ENCODE data around the gene SCYL3.

Gene SCYL3

GRCh38 chr1:169914531-169914930, 20.8 kb upstream of the SCYL3 start:
- H3K4me3 Mint-ChIP-seq, result no peak overlapping the region
- H3K4me1 Mint-ChIP-seq, result no peaks in the 10 kb centered on the region
- ATAC-seq, result no peak
- no peak overlapping the region for H3K27ac Mint-ChIP-seq
- no peaks in the 10 kb centered on the region for H3K27me3 Mint-ChIP-seq
- H3K9me3 Mint-ChIP-seq, result no peaks in the 10 kb centered on the region
- H3K36me3 Mint-ChIP-seq, result peaks cover 22% of the 10 kb centered on the region

GRCh38 chr1:169909499-169909898, 15.8 kb upstream of the SCYL3 start:
- Mint-ChIP-seq H3K27ac (no peak overlapping the region), H3K4me3 (no peak overlapping the region), H3K36me3 (no peaks in the 10 kb centered on the region), H3K4me1 (peaks cover 5% of the 10 kb centered on the region), H3K27me3 (peaks cover 10% of the 10 kb centered on the region), H3K9me3 (no peaks in the 10 kb centered on the region)
- no peak for ATAC-seq

- H3K4me3 Mint-ChIP-seq, result no peak overlapping the region
- H3K27me3 Mint-ChIP-seq, result peaks cover 30% of the 10 kb centered on the region
- no peak for ATAC-seq
- no peaks in the 10 kb centered on the region for H3K36me3 Mint-ChIP-seq
- H3K9me3 Mint-ChIP-seq, result no peaks in the 10 kb centered on the region
- peaks cover 5% of the 10 kb centered on the region for H3K4me1 Mint-ChIP-seq
- no peak overlapping the region for H3K27ac Mint-ChIP-seq
Observed at GRCh38 chr1:169906938-169907337, 13.2 kb upstream of the SCYL3 start.

GRCh38 chr1:169904834-169905233, 11.1 kb upstream of the SCYL3 start:
- H3K27me3 Mint-ChIP-seq, result peaks cover 31% of the 10 kb centered on the region
- no peaks in the 10 kb centered on the region for H3K9me3 Mint-ChIP-seq
- no peak overlapping the region for H3K4me3 Mint-ChIP-seq
- no peaks in the 10 kb centered on the region for H3K36me3 Mint-ChIP-seq
- ATAC-seq, result no peak
- H3K4me1 Mint-ChIP-seq, result peaks cover 5% of the 10 kb centered on the region
- H3K27ac Mint-ChIP-seq, result no peak overlapping the region

GRCh38 chr1:169902751-169903150, 9.1 kb upstream of the SCYL3 start:
- Mint-ChIP-seq H3K4me3 (no peak overlapping the region), H3K4me1 (no peaks in the 10 kb centered on the region), H3K36me3 (no peaks in the 10 kb centered on the region), H3K27ac (no peak overlapping the region), H3K27me3 (peaks cover 31% of the 10 kb centered on the region), H3K9me3 (no peaks in the 10 kb centered on the region)
- ATAC-seq, result no peak

GRCh38 chr1:169901115-169901514, 7.4 kb upstream of the SCYL3 start:
- ATAC-seq, result no peak
- Mint-ChIP-seq H3K27ac (no peak overlapping the region), H3K36me3 (no peaks in the 10 kb centered on the region), H3K27me3 (peaks cover 31% of the 10 kb centered on the region), H3K9me3 (no peaks in the 10 kb centered on the region), H3K4me3 (no peak overlapping the region), H3K4me1 (no peaks in the 10 kb centered on the region)

- Mint-ChIP-seq H3K4me3 (no peak overlapping the region), H3K27me3 (peaks cover 31% of the 10 kb centered on the region), H3K4me1 (no peaks in the 10 kb centered on the region), H3K27ac (no peak overlapping the region), H3K36me3 (no peaks in the 10 kb centered on the region), H3K9me3 (no peaks in the 10 kb centered on the region)
- no peak for ATAC-seq
Observed at GRCh38 chr1:169900571-169900970, 6.9 kb upstream of the SCYL3 start.

- peaks cover 3% of the 10 kb centered on the region for H3K4me1 Mint-ChIP-seq
- no peak overlapping the region for H3K27ac Mint-ChIP-seq
- no peak for ATAC-seq
- H3K9me3 Mint-ChIP-seq, result no peaks in the 10 kb centered on the region
- H3K4me3 Mint-ChIP-seq, result no peak overlapping the region
- H3K36me3 Mint-ChIP-seq, result no peaks in the 10 kb centered on the region
- peaks cover 23% of the 10 kb centered on the region for H3K27me3 Mint-ChIP-seq
Observed at GRCh38 chr1:169899519-169900217, 6.0 kb upstream of the SCYL3 start.

GRCh38 chr1:169896013-169896412, 2.3 kb upstream of the SCYL3 start:
- ATAC-seq, result no peak
- H3K9me3 Mint-ChIP-seq, result no peaks in the 10 kb centered on the region
- H3K4me1 Mint-ChIP-seq, result peaks cover 22% of the 10 kb centered on the region
- H3K4me3 Mint-ChIP-seq, result no peak overlapping the region
- H3K27ac Mint-ChIP-seq, result no peak overlapping the region
- H3K36me3 Mint-ChIP-seq, result no peaks in the 10 kb centered on the region
- no peaks in the 10 kb centered on the region for H3K27me3 Mint-ChIP-seq

- no peak for ATAC-seq
- Mint-ChIP-seq H3K9me3 (no peaks in the 10 kb centered on the region), H3K36me3 (no peaks in the 10 kb centered on the region), H3K4me1 (peaks cover 32% of the 10 kb centered on the region), H3K4me3 (peak overlapping the region; percentile 87), H3K27ac (peak overlapping the region; percentile 99), H3K27me3 (no peaks in the 10 kb centered on the region)
Observed at GRCh38 chr1:169894424-169895145, 889 bp upstream of the SCYL3 start.

GRCh38 chr1:169892927-169893644, 610 bp downstream of the SCYL3 start:
- Mint-ChIP-seq H3K9me3 (no peaks in the 10 kb centered on the region), H3K4me3 (peak overlapping the region; percentile 87), H3K4me1 (peaks cover 37% of the 10 kb centered on the region), H3K36me3 (no peaks in the 10 kb centered on the region), H3K27me3 (no peaks in the 10 kb centered on the region), H3K27ac (peak overlapping the region; percentile 99)
- no peak for ATAC-seq

GRCh38 chr1:169892176-169892926, 1.3 kb downstream of the SCYL3 start:
- ATAC-seq, result no peak
- peaks cover 37% of the 10 kb centered on the region for H3K4me1 Mint-ChIP-seq
- peak overlapping the region; percentile 99 for H3K27ac Mint-ChIP-seq
- no peaks in the 10 kb centered on the region for H3K27me3 Mint-ChIP-seq
- H3K36me3 Mint-ChIP-seq, result no peaks in the 10 kb centered on the region
- H3K4me3 Mint-ChIP-seq, result peak overlapping the region; percentile 87
- H3K9me3 Mint-ChIP-seq, result no peaks in the 10 kb centered on the region

GRCh38 chr1:169891539-169891885, 2.2 kb downstream of the SCYL3 start:
- H3K9me3 Mint-ChIP-seq, result no peaks in the 10 kb centered on the region
- H3K36me3 Mint-ChIP-seq, result peaks cover 3% of the 10 kb centered on the region
- no peak for ATAC-seq
- H3K4me3 Mint-ChIP-seq, result peak overlapping the region; percentile 59
- H3K27ac Mint-ChIP-seq, result peak overlapping the region; percentile 64
- no peaks in the 10 kb centered on the region for H3K27me3 Mint-ChIP-seq
- H3K4me1 Mint-ChIP-seq, result peaks cover 37% of the 10 kb centered on the region

GRCh38 chr1:169890761-169891538, 2.7 kb downstream of the SCYL3 start:
- peaks cover 9% of the 10 kb centered on the region for H3K36me3 Mint-ChIP-seq
- ATAC-seq, result no peak
- H3K9me3 Mint-ChIP-seq, result no peaks in the 10 kb centered on the region
- peak overlapping the region; percentile 64 for H3K27ac Mint-ChIP-seq
- no peaks in the 10 kb centered on the region for H3K27me3 Mint-ChIP-seq
- H3K4me1 Mint-ChIP-seq, result peaks cover 37% of the 10 kb centered on the region
- H3K4me3 Mint-ChIP-seq, result peak overlapping the region; percentile 59

All from stimulated activated memory B cell treated with anti-CD40 and anti-IgM and Interleukin-4, amounts not matched to agents 10 μg/mL and 1 μg/mL and 100 μg/mL, for 72 hours (primary cell).